Left kidney (tissue), 2 donors: ENCODE data around the gene AURKAIP1. TPM values are rescaled to one million over a fixed set of nuclear protein-coding genes. Genes with fewer than 3 reads are reported as not detected.
"Not testable (repeated sequence)": the region's sequence is repeated elsewhere in the genome, so short reads cannot be mapped to it uniquely, and the experiment has no call there.

ENCODE experiments used
- DNase-seq: peaks from one replicate; pipeline ENCODE4 v3.0.0-alpha.2; 2013
- polyA plus RNA-seq: library from polyadenylated mRNA; unstranded; fragments of 120-200 nt; gene quantifications from one replicate; pipeline ENCODE4 v1.2.1, GENCODE V29; 2013; ENCODE audit not compliant: insufficient read length

The AURKAIP1 gene
- polyA plus RNA-seq, 1 donor, result 50.6 TPM

- no peak for DNase-seq
Observed at GRCh38 chr1:1391225-1391624, 16.2 kb upstream of the AURKAIP1 start.

- DNase-seq, result no peak
Observed at GRCh38 chr1:1390675-1391074, 15.7 kb upstream of the AURKAIP1 start.

- DNase-seq, result no peak
Observed at GRCh38 chr1:1388078-1388472, 13.1 kb upstream of the AURKAIP1 start.

- DNase-seq, result no peak
Observed at GRCh38 chr1:1387098-1388077, 12.4 kb upstream of the AURKAIP1 start.

GRCh38 chr1:1385931-1386330 is 10.9 kb upstream of the AURKAIP1 start:
- DNase-seq, result no peak

GRCh38 chr1:1385339-1385738 is 10.3 kb upstream of the AURKAIP1 start:
- DNase-seq, result not testable (repeated sequence)

GRCh38 chr1:1381294-1381693 is 6.3 kb upstream of the AURKAIP1 start:
- DNase-seq, result no peak

- DNase-seq, result no peak
Observed at GRCh38 chr1:1380860-1381259, 5.9 kb upstream of the AURKAIP1 start.

- no peak for DNase-seq
Observed at GRCh38 chr1:1377540-1378205, 2.7 kb upstream of the AURKAIP1 start.

- DNase-seq, result no peak
Observed at GRCh38 chr1:1376551-1377226, 1.7 kb upstream of the AURKAIP1 start.

GRCh38 chr1:1374589-1374928 is 448 bp downstream of the AURKAIP1 start:
- no peak for DNase-seq

GRCh38 chr1:1373815-1374588 is 1.0 kb downstream of the AURKAIP1 start:
- DNase-seq, result no peak

GRCh38 chr1:1373051-1373814 is 1.8 kb downstream of the AURKAIP1 start:
- DNase-seq, result no peak

- no peak for DNase-seq
Observed at GRCh38 chr1:1371746-1372711, 3.0 kb downstream of the AURKAIP1 start.

- DNase-seq, result no peak
Observed at GRCh38 chr1:1371364-1371745, 3.7 kb downstream of the AURKAIP1 start.

GRCh38 chr1:1370771-1371300 is 4.2 kb downstream of the AURKAIP1 start:
- no peak for DNase-seq

- DNase-seq, result not testable (repeated sequence)
Observed at GRCh38 chr1:1370094-1370493, 4.9 kb downstream of the AURKAIP1 start.

GRCh38 chr1:1367315-1367714 is 7.7 kb downstream of the AURKAIP1 start:
- DNase-seq, result no peak

GRCh38 chr1:1366699-1367066 is 8.3 kb downstream of the AURKAIP1 start:
- DNase-seq, result no peak
